T-helper 9 cell (primary cell): ENCODE results near the gene PARD3.
"Not testable (repeated sequence)": the region's sequence is repeated elsewhere in the genome, so short reads cannot be mapped to it uniquely, and the experiment has no call there.

ENCODE experiments used
- DNase-seq: peaks from one replicate; pipeline ENCODE4 v3.0.0-alpha.2; 2020

The PARD3 gene

GRCh38 chr10:34796133-34796532, 19.0 kb downstream of the PARD3 start:
- no peak for DNase-seq

GRCh38 chr10:34795334-34795733, 19.8 kb downstream of the PARD3 start:
- no peak for DNase-seq

- no peak for DNase-seq
These were observed 20.3 kb downstream of the PARD3 start for GRCh38 chr10:34794835-34795234.

- DNase-seq: not testable (repeated sequence)
These were observed 21.5 kb downstream of the PARD3 start for GRCh38 chr10:34793581-34793980.

GRCh38 chr10:34792881-34793280, 22.2 kb downstream of the PARD3 start:
- no peak for DNase-seq

- DNase-seq: no peak
These were observed 23.1 kb downstream of the PARD3 start for GRCh38 chr10:34791947-34792346.

- DNase-seq: no peak
These were observed 23.9 kb downstream of the PARD3 start for GRCh38 chr10:34791228-34791627.

GRCh38 chr10:34789966-34790506, 25.1 kb downstream of the PARD3 start:
- no peak for DNase-seq

GRCh38 chr10:34786464-34786863, 28.6 kb downstream of the PARD3 start:
- no peak for DNase-seq

- no peak for DNase-seq
These were observed 33.4 kb downstream of the PARD3 start for GRCh38 chr10:34781711-34782110.

GRCh38 chr10:34780818-34781380, 34.2 kb downstream of the PARD3 start:
- no peak for DNase-seq

GRCh38 chr10:34778237-34778636, 36.9 kb downstream of the PARD3 start:
- DNase-seq: no peak

GRCh38 chr10:34776090-34776690, 38.9 kb downstream of the PARD3 start:
- DNase-seq: no peak

- DNase-seq: no peak
These were observed 40.0 kb downstream of the PARD3 start for GRCh38 chr10:34775044-34775637.

GRCh38 chr10:34773636-34774630, 41.2 kb downstream of the PARD3 start:
- no peak for DNase-seq

GRCh38 chr10:34771525-34771924, 43.6 kb downstream of the PARD3 start:
- no peak for DNase-seq

GRCh38 chr10:34771106-34771505, 44.0 kb downstream of the PARD3 start:
- DNase-seq: no peak

GRCh38 chr10:34769899-34770298, 45.2 kb downstream of the PARD3 start:
- no peak for DNase-seq

GRCh38 chr10:34768972-34769330, 46.1 kb downstream of the PARD3 start:
- DNase-seq: no peak

- DNase-seq: no peak
These were observed 46.7 kb downstream of the PARD3 start for GRCh38 chr10:34768261-34768971.

- DNase-seq: no peak
These were observed 48.1 kb downstream of the PARD3 start for GRCh38 chr10:34766811-34767494.

- no peak for DNase-seq
These were observed 48.9 kb downstream of the PARD3 start for GRCh38 chr10:34766266-34766600.
